ENCODE measurements around the gene AGMAT.
A peak's percentile ranks its signal among the peaks of the same experiment; 100 is the strongest.
"Not testable (repeated sequence)": the region's sequence is repeated elsewhere in the genome, so short reads cannot be mapped to it uniquely, and the experiment has no call there.

Gene AGMAT

GRCh38 chr1:15609631-15610030 is 24.8 kb upstream of the AGMAT start:
- DNase-seq = no peak

- DNase-seq = no peak
Measured at GRCh38 chr1:15605398-15606383, 20.8 kb upstream of the AGMAT start.

GRCh38 chr1:15604400-15604799 is 19.5 kb upstream of the AGMAT start:
- not testable (repeated sequence) for DNase-seq

GRCh38 chr1:15603966-15604282 is 19.1 kb upstream of the AGMAT start:
- DNase-seq = not testable (repeated sequence)

- peak; percentile 85 for DNase-seq
Measured at GRCh38 chr1:15603050-15603965, 18.5 kb upstream of the AGMAT start.

GRCh38 chr1:15598436-15598835 is 13.6 kb upstream of the AGMAT start:
- DNase-seq = no peak

- DNase-seq = no peak
Measured at GRCh38 chr1:15595809-15596617, 11.2 kb upstream of the AGMAT start.

GRCh38 chr1:15592285-15592684 is 7.4 kb upstream of the AGMAT start:
- no peak for DNase-seq

- no peak for DNase-seq
Measured at GRCh38 chr1:15583016-15583706, 1.7 kb downstream of the AGMAT start.

- DNase-seq = no peak
Measured at GRCh38 chr1:15579683-15580047, 5.2 kb downstream of the AGMAT start.

- no peak for DNase-seq
Measured at GRCh38 chr1:15578921-15579682, 5.7 kb downstream of the AGMAT start.

- DNase-seq = no peak
Measured at GRCh38 chr1:15577691-15578090, 7.2 kb downstream of the AGMAT start.

- no peak for DNase-seq
Measured at GRCh38 chr1:15575549-15576150, 9.2 kb downstream of the AGMAT start.

- DNase-seq = no peak
Measured at GRCh38 chr1:15574741-15575140, 10.1 kb downstream of the AGMAT start.

- no peak for DNase-seq
Measured at GRCh38 chr1:15573477-15573876, 11.4 kb downstream of the AGMAT start.

- no peak for DNase-seq
Measured at GRCh38 chr1:15571266-15571665, 13.6 kb downstream of the AGMAT start.

GRCh38 chr1:15570861-15571260 is 14.0 kb downstream of the AGMAT start:
- DNase-seq = no peak

- no peak for DNase-seq
Measured at GRCh38 chr1:15568387-15569073, 16.3 kb downstream of the AGMAT start.

GRCh38 chr1:15559189-15559810 is 25.6 kb downstream of the AGMAT start:
- DNase-seq = no peak

- DNase-seq = no peak
Measured at GRCh38 chr1:15558516-15558915, 26.3 kb downstream of the AGMAT start.
